GM12878 (cell line): ENCODE measurements around the gene MYT1.

Experiments
- ATF7 ChIP-seq: fragments of 450-650 bp; IDR thresholded peaks from 2 replicates; pipeline ENCODE4 v1.6.1; 2016; ENCODE audit warnings: low read depth, mild to moderate bottlenecking
- CHD4 ChIP-seq: fragments of 200-600 bp; sonication (generic); IDR thresholded peaks from 2 replicates; pipeline ENCODE4 v1.6.1; 2016; ENCODE audit warnings: mild to moderate bottlenecking
- CTCF ChIP-seq, 3 experiments: IDR thresholded peaks in 2 of 3; conservative IDR thresholded peaks in 1 of 3; 2 replicates each; pipeline ENCODE4 v1.5.1; 2011; ENCODE audit warnings: low read depth in 3 of 3, low read length in 3 of 3, mild to moderate bottlenecking in 3 of 3, control low read depth in 2 of 3, moderate library complexity in 2 of 3, inconsistent platforms in 1 of 3, mixed read lengths in 1 of 3; ENCODE audit not compliant: control insufficient read depth in 2 of 3, insufficient read depth in 1 of 3; ENCODE audit errors: extremely low read depth in 1 of 3
- KDM1A ChIP-seq: fragments of 200-600 bp; sonication (generic); IDR thresholded peaks from 2 replicates; pipeline ENCODE4 v1.6.1; 2016; ENCODE audit warnings: borderline replicate concordance
- MAX ChIP-seq: IDR thresholded peaks from 2 replicates; pipeline ENCODE4 v1.6.1; 2012; ENCODE audit warnings: low read depth, low read length, improper control_type of control experiment
- MEF2A ChIP-seq: IDR thresholded peaks from 2 replicates; pipeline ENCODE4 v1.6.1; 2011; ENCODE audit warnings: low read depth, mild to moderate bottlenecking, low read length, moderate library complexity; ENCODE audit not compliant: insufficient read depth
- NBN ChIP-seq: fragments of 450-650 bp; IDR thresholded peaks from 2 replicates; pipeline ENCODE4 v1.6.1; 2016
- POLR2A ChIP-seq: IDR thresholded peaks from 2 replicates; pipeline ENCODE4 v1.6.1; 2011; ENCODE audit warnings: low read depth, mild to moderate bottlenecking, low read length
- RELA ChIP-seq: fragments of 450-650 bp; IDR thresholded peaks from 2 replicates; pipeline ENCODE4 v1.8.0; 2014; ENCODE audit warnings: borderline replicate concordance; ENCODE audit not compliant: partially characterized antibody
- SIN3A ChIP-seq: IDR thresholded peaks from 2 replicates; pipeline ENCODE4 v1.6.1; 2012; ENCODE audit warnings: low read depth, low read length, improper control_type of control experiment
- STAT1 ChIP-seq: fragments of 450-650 bp; conservative IDR thresholded peaks from 2 replicates; pipeline ENCODE4 v1.6.1; 2014; ENCODE audit warnings: antibody characterized with exemption, mild to moderate bottlenecking
- TARDBP ChIP-seq: IDR thresholded peaks from 2 replicates; pipeline ENCODE4 v1.6.1; 2016; ENCODE audit warnings: borderline replicate concordance

- no peak for TF ChIP-seq KDM1A
- TF ChIP-seq SIN3A = no peak
- TF ChIP-seq STAT1 = no peak
- no peak for TF ChIP-seq MEF2A
- TF ChIP-seq TARDBP = no peak
- TF ChIP-seq CTCF (IDR thresholded peaks at IDR 0.05 in 2 of 3, conservative IDR thresholded peaks at IDR 0.05 in 1 of 3; ENCODE audit: control insufficient read depth in 2 of 3, extremely low read depth in 1 of 3, insufficient read depth in 1 of 3, low read depth in 3 of 3, low read length in 3 of 3) = no peak
- no peak for TF ChIP-seq RELA
- TF ChIP-seq NBN = no peak
- no peak for TF ChIP-seq MAX
- TF ChIP-seq CHD4 = no peak
- TF ChIP-seq POLR2A = no peak
- TF ChIP-seq ATF7 = no peak
These were observed 62.7 kb downstream of the MYT1 start for GRCh38 chr20:64226686-64227580.
